Astrocyte of the spinal cord (primary cell): ENCODE measurements around the gene FOXK1.
"Not testable (repeated sequence)": the region's sequence is repeated elsewhere in the genome, so short reads cannot be mapped to it uniquely, and the experiment has no call there.

ENCODE experiments used
- DNase-seq: peaks from one replicate; pipeline ENCODE4 v3.0.0; 2011; ENCODE audit warnings: low read depth, low spot score
- H3K4me3 ChIP-seq: 2 replicates; pipeline ENCODE4 v1.5.1; 2011; ENCODE audit warnings: low read depth, mild to moderate bottlenecking, low read length, moderate library complexity
- CTCF ChIP-seq: IDR thresholded peaks from 2 replicates; pipeline ENCODE4 v1.5.1; 2012; ENCODE audit warnings: low read depth, mild to moderate bottlenecking, low read length, inconsistent platforms
- in situ Hi-C: cut with HindIII; loops from 2 replicates; pipeline ENCODE4 v1.10.0; 2017; ENCODE audit warnings: low sequenced_read_pairs

Gene FOXK1

GRCh38 chr7:4791101-4791737 lies 109.1 kb downstream of the FOXK1 start:
- DNase-seq: no peak
- in situ Hi-C loops: no loop called here
- TF ChIP-seq CTCF: no peak
- no peak overlapping the region for H3K4me3 ChIP-seq

GRCh38 chr7:4791738-4792536 lies 109.8 kb downstream of the FOXK1 start:
- in situ Hi-C loops: no loop called here
- peak; percentile 69 for TF ChIP-seq CTCF
- peak overlapping the region; percentile 26 for H3K4me3 ChIP-seq
- peak; percentile 56 for DNase-seq

GRCh38 chr7:4792537-4793126 lies 110.5 kb downstream of the FOXK1 start:
- TF ChIP-seq CTCF: peak; percentile 7
- DNase-seq: peak; percentile 15
- peak overlapping the region; percentile 26 for H3K4me3 ChIP-seq
- in situ Hi-C loops: no loop called here

GRCh38 chr7:4793385-4793993 lies 111.4 kb downstream of the FOXK1 start:
- H3K4me3 ChIP-seq, in situ Hi-C loops, DNase-seq: not testable (repeated sequence)

- DNase-seq: peak; percentile 17
- in situ Hi-C loops, H3K4me3 ChIP-seq: not testable (repeated sequence)
These were observed 112.1 kb downstream of the FOXK1 start for GRCh38 chr7:4794171-4794570.

- in situ Hi-C loops: no loop called here
- TF ChIP-seq CTCF: no peak
- H3K4me3 ChIP-seq: no peak overlapping the region
- DNase-seq: peak; percentile 45
These were observed 112.7 kb downstream of the FOXK1 start for GRCh38 chr7:4794591-4795350.

GRCh38 chr7:4796453-4796852 lies 114.4 kb downstream of the FOXK1 start:
- in situ Hi-C loops: no loop called here
- no peak for TF ChIP-seq CTCF
- no peak overlapping the region for H3K4me3 ChIP-seq
- DNase-seq: no peak
